Measurements from ENCODE around the gene NR2C2. TPM values are rescaled to one million over a fixed set of nuclear protein-coding genes. Genes with fewer than 3 reads are reported as not detected.

NR2C2 gene
- total RNA-seq, 1 experiment from 2014 or later = 50.8 TPM

GRCh38 chr3:15032650-15033049 is 85.3 kb downstream of the NR2C2 start:
- ChIA-PET CTCF (no interaction called here), POLR2A (no interaction called here)
- Mint-ChIP-seq H3K27me3 (ENCODE audit: low read depth) (no peaks in the 10 kb centered on the region; the same call in 1 of the 2 replicates), H3K4me3 (no peak overlapping the region), H3K9me3 (no peaks in the 10 kb centered on the region), H3K4me1 (no peaks in the 10 kb centered on the region), H3K36me3 (peaks cover 69% of the 10 kb centered on the region), H3K27ac (no peak overlapping the region)
- no peak for TF ChIP-seq GABPB1 (CRISPR knock-in tag; IDR thresholded peaks at IDR 0.05)
- ATAC-seq = no peak
- DNase-seq (ENCODE audit: low spot score) = no peak

- no peak overlapping the region for H3K4me3 Mint-ChIP-seq
- TF ChIP-seq AFF4 (CRISPR knock-in tag; IDR thresholded peaks at IDR 0.05; ENCODE audit: borderline replicate concordance) (no peak), ZNF263 (CRISPR knock-in tag; IDR thresholded peaks at IDR 0.05; ENCODE audit: low read depth) (no peak), ELF4 (CRISPR knock-in tag; IDR thresholded peaks at IDR 0.05; ENCODE audit: low read depth) (no peak), NR3C1 (CRISPR knock-in tag; conservative IDR thresholded peaks at IDR 0.05; ENCODE audit: low read depth) (no peak), GRHL2 (CRISPR knock-in tag; IDR thresholded peaks at IDR 0.05; ENCODE audit: insufficient replicate concordance, severe bottlenecking) (no peak), ZNF423 (CRISPR knock-in tag; IDR thresholded peaks at IDR 0.05) (no peak), ESRRA (CRISPR knock-in tag; IDR thresholded peaks at IDR 0.05; ENCODE audit: borderline replicate concordance) (no peak), ZNF317 (CRISPR knock-in tag; IDR thresholded peaks at IDR 0.05; ENCODE audit: borderline replicate concordance, low read depth) (no peak), FOXP1 (CRISPR knock-in tag; IDR thresholded peaks at IDR 0.05; ENCODE audit: borderline replicate concordance) (no peak), ZNF512 (CRISPR knock-in tag; IDR thresholded peaks at IDR 0.05; ENCODE audit: borderline replicate concordance) (no peak)
- TF ChIP-seq, protein P1, sequence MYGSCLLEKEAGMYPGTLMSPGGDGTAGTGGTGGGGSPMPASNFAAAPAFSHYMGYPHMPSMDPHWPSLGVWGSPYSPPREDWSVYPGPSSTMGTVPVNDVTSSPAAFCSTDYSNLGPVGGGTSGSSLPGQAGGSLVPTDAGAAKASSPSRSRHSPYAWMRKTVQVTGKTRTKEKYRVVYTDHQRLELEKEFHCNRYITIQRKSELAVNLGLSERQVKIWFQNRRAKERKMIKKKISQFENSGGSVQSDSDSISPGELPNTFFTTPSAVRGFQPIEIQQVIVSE (CRISPR knock-in tag; IDR thresholded peaks at IDR 0.05; ENCODE audit: borderline replicate concordance) = no peak
- TF ChIP-seq, protein P2, sequence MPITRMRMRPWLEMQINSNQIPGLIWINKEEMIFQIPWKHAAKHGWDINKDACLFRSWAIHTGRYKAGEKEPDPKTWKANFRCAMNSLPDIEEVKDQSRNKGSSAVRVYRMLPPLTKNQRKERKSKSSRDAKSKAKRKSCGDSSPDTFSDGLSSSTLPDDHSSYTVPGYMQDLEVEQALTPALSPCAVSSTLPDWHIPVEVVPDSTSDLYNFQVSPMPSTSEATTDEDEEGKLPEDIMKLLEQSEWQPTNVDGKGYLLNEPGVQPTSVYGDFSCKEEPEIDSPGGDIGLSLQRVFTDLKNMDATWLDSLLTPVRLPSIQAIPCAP (CRISPR knock-in tag; IDR thresholded peaks at IDR 0.05) = no peak
- TF ChIP-seq, protein P3, sequence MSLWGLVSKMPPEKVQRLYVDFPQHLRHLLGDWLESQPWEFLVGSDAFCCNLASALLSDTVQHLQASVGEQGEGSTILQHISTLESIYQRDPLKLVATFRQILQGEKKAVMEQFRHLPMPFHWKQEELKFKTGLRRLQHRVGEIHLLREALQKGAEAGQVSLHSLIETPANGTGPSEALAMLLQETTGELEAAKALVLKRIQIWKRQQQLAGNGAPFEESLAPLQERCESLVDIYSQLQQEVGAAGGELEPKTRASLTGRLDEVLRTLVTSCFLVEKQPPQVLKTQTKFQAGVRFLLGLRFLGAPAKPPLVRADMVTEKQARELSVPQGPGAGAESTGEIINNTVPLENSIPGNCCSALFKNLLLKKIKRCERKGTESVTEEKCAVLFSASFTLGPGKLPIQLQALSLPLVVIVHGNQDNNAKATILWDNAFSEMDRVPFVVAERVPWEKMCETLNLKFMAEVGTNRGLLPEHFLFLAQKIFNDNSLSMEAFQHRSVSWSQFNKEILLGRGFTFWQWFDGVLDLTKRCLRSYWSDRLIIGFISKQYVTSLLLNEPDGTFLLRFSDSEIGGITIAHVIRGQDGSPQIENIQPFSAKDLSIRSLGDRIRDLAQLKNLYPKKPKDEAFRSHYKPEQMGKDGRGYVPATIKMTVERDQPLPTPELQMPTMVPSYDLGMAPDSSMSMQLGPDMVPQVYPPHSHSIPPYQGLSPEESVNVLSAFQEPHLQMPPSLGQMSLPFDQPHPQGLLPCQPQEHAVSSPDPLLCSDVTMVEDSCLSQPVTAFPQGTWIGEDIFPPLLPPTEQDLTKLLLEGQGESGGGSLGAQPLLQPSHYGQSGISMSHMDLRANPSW (CRISPR knock-in tag; conservative IDR thresholded peaks at IDR 0.05; ENCODE audit: low read depth) = no peak
- H3K4me1 Mint-ChIP-seq = no peaks in the 10 kb centered on the region
- H3K36me3 Mint-ChIP-seq = peaks cover 72% of the 10 kb centered on the region
- no peak overlapping the region for H3K27ac Mint-ChIP-seq
- no peak for DNase-seq (ENCODE audit: low spot score)
- ChIA-PET CTCF (interaction anchor here (0.6 kb wide), 2 partner anchors 9 to 262 kb away, joined by 4 to 5 read pairs; no protein-coding TSS in a partner anchor), POLR2A (no interaction called here)
- H3K9me3 Mint-ChIP-seq = no peaks in the 10 kb centered on the region
- ATAC-seq = no peak
- no peaks in the 10 kb centered on the region; the same call in 1 of the 2 replicates for H3K27me3 Mint-ChIP-seq (ENCODE audit: low read depth)
These were observed 85.7 kb downstream of the NR2C2 start for GRCh38 chr3:15033103-15033502.
